K562 (cell line): ENCODE data around the gene BEND6. TPM values are rescaled to one million over a fixed set of nuclear protein-coding genes. Genes with fewer than 3 reads are reported as not detected.

ENCODE experiments used
- ATAC-seq: fragments of 200-7000 bp; cut with Tn5 transposase; 3 replicates; pipeline ENCODE4 v1.9.1; 2020; ENCODE audit warnings: moderate library complexity
- BruUV-seq: library from RNA; stranded (reverse); fragments of 400-500 nt; replicated peaks from 2 replicates; lab custom pipeline; 2021; lab: Mats Ljungman, UMichigan
- CTCF ChIA-PET: fragments of 300-600 bp; formaldehyde crosslinking; extraction: SDS; loops from one replicate; lab custom pipeline; 2021; ENCODE audit warnings: low intra/inter-chr PET ratio; lab: Yijun Ruan, JAX
- POLR2A ChIA-PET: fragments of 300-600, 350-650 bp; sonication (Branson Sonifier 250); formaldehyde crosslinking; extraction: SDS; loops from one replicate; lab custom pipeline; 2021; ENCODE audit warnings: antibody characterized with exemption, inconsistent platforms; lab: Yijun Ruan, JAX
- DNase-seq, 4 experiments: peaks; one replicate each; pipeline versions ENCODE4 v3.0.0 to v3.0.0-alpha.2; 2011 to 2018; ENCODE audit warnings: low spot score in 3 of 4, mixed read lengths in 3 of 4; ENCODE audit errors: extremely low read depth in 1 of 4
- FAIRE-seq: peaks from 2 replicates; lab custom pipeline; 2011; peaks lifted over from hg19 to GRCh38; lab: Jason Lieb, UNC
- H2AFZ ChIP-seq: 2 replicates; pipeline ENCODE4 v1.6.0; 2011; ENCODE audit warnings: low read depth, low read length, control low read depth, inconsistent platforms
- H3K27ac ChIP-seq: fragments of 200-600 bp; 3 replicates; pipeline ENCODE4 v1.8.0; 2011; ENCODE audit warnings: low read depth, mild to moderate bottlenecking, control low read depth, inconsistent platforms, low read length, moderate library complexity, mixed read lengths; ENCODE audit errors: extremely low read depth
- H3K27me3 ChIP-seq, 2 experiments: fragments of 300-600 bp in 1 of 2; 2 replicates in 1 of 2; 3 replicates in 1 of 2; pipeline versions ENCODE4 v1.6.0 to v1.8.0; 2011; ENCODE audit warnings: inconsistent platforms in 2 of 2, low read length in 2 of 2, mild to moderate bottlenecking in 1 of 2, mixed read lengths in 1 of 2, moderate library complexity in 1 of 2; ENCODE audit not compliant: control insufficient read depth in 2 of 2, insufficient read depth in 2 of 2
- H3K36me3 ChIP-seq: fragments of 300-600 bp; 3 replicates; pipeline ENCODE4 v1.8.0; 2011; ENCODE audit warnings: mild to moderate bottlenecking, low read length, inconsistent platforms; ENCODE audit not compliant: control insufficient read depth, insufficient read depth
- H3K4me1 ChIP-seq, 2 experiments: fragments of 200-600 bp in 1 of 2; replicated peaks in 1 of 2; 2 replicates in 1 of 2; 3 replicates in 1 of 2; pipeline versions ENCODE4 v1.5.1 to v1.8.0; 2011; ENCODE audit warnings: inconsistent platforms in 2 of 2, low read length in 2 of 2, mild to moderate bottlenecking in 1 of 2, mixed read lengths in 1 of 2, moderate library complexity in 1 of 2; ENCODE audit not compliant: control insufficient read depth in 2 of 2, insufficient read depth in 2 of 2
- H3K4me2 ChIP-seq: 2 replicates; pipeline ENCODE4 v1.6.1; 2011; ENCODE audit warnings: low read length, control low read depth, inconsistent platforms, mixed read lengths; ENCODE audit not compliant: insufficient read depth
- H3K4me3 ChIP-seq: fragments of 200-600 bp; sonication (generic), shearing (Covaris generic); 2 replicates; pipeline ENCODE4 v1.5.1; 2016; ENCODE audit warnings: control low read depth, inconsistent platforms
- H3K79me2 ChIP-seq: fragments of 200-600 bp; 3 replicates; pipeline ENCODE4 v1.8.0; 2011; ENCODE audit warnings: low read length, inconsistent platforms; ENCODE audit not compliant: control insufficient read depth, insufficient read depth
- H3K9ac ChIP-seq, 2 experiments: 2 replicates each; pipeline versions ENCODE4 v1.6.0 to v1.6.1; 2011; ENCODE audit warnings: low read depth in 2 of 2, low read length in 2 of 2, control low read depth in 1 of 2, inconsistent platforms in 1 of 2, mild to moderate bottlenecking in 1 of 2, mixed read lengths in 1 of 2; ENCODE audit not compliant: insufficient read depth in 1 of 2
- H3K9me1 ChIP-seq: one replicate; pipeline ENCODE4 v1.6.0; 2011; ENCODE audit warnings: inconsistent platforms, mild to moderate bottlenecking, low read length, moderate library complexity; ENCODE audit not compliant: control insufficient read depth, insufficient read depth
- H3K9me3 ChIP-seq: replicated peaks from 2 replicates; pipeline ENCODE4 v1.5.1; 2011; ENCODE audit warnings: low read depth, low read length, inconsistent platforms; ENCODE audit not compliant: control insufficient read depth, insufficient read depth
- H4K20me1 ChIP-seq: replicated peaks from 2 replicates; pipeline ENCODE4 v1.6.1; 2011; ENCODE audit warnings: low read length, inconsistent platforms, mixed read lengths; ENCODE audit not compliant: control insufficient read depth, insufficient read depth
- ATF1 ChIP-seq, 2 experiments: fragments of 450-650 bp in 1 of 2; IDR thresholded peaks; 2 replicates each; pipeline ENCODE4 v1.6.1; 2016; ENCODE audit warnings: missing compliant biosample characterization in 1 of 2, missing genetic modification characterization in 1 of 2
- DEAF1 ChIP-seq: fragments of 450-650 bp; formaldehyde crosslinking; IDR thresholded peaks from 2 replicates; pipeline ENCODE4 v1.4.0; 2020; ENCODE audit warnings: mild to moderate bottlenecking, moderate library complexity
- ETV6 ChIP-seq, 3 experiments: fragments of 150-350 bp in 1 of 3; sonication (generic) in 1 of 3; formaldehyde crosslinking in 1 of 3; IDR thresholded peaks; 2 replicates each; pipeline versions ENCODE4 v1.6.1 to v1.8.0; 2014 to 2022; ENCODE audit warnings: borderline replicate concordance in 2 of 3, low read depth in 2 of 3, antibody characterized with exemption in 1 of 3, low read length in 1 of 3, mild to moderate bottlenecking in 1 of 3, missing genetic modification reagents in 1 of 3
- MAZ ChIP-seq, 2 experiments: fragments of 450-650 bp in 1 of 2; sonication (generic) in 1 of 2; formaldehyde crosslinking; IDR thresholded peaks in 1 of 2; conservative IDR thresholded peaks in 1 of 2; 2 replicates each; pipeline versions ENCODE4 v1.4.0 to v1.5.0; 2020; ENCODE audit warnings: mild to moderate bottlenecking in 1 of 2, missing genetic modification reagents in 1 of 2
- NEUROD1 ChIP-seq: fragments of 150-350 bp; IDR thresholded peaks from 2 replicates; pipeline ENCODE4 v1.6.1; 2014; ENCODE audit warnings: borderline replicate concordance, low read length, low read depth; ENCODE audit not compliant: partially characterized antibody
- NFIX ChIP-seq: fragments of 250-450 bp; sonication (Bioruptor Pico); IDR thresholded peaks from 2 replicates; pipeline ENCODE4 v1.4.0; 2020; ENCODE audit warnings: low read depth, mild to moderate bottlenecking, moderate library complexity
- SMARCB1 ChIP-seq: IDR thresholded peaks from 2 replicates; pipeline ENCODE4 v1.6.1; 2011; ENCODE audit warnings: improper control_type of control experiment, low read depth; ENCODE audit not compliant: insufficient read length
- SRSF3 ChIP-seq: fragments of 200-400 bp; formaldehyde crosslinking; IDR thresholded peaks from 2 replicates; pipeline ENCODE4 v1.6.1; 2016; ENCODE audit warnings: mild to moderate bottlenecking, low read length, moderate library complexity; ENCODE audit not compliant: insufficient read depth
- ZKSCAN8 ChIP-seq: fragments of 200-800 bp; sonication (Bioruptor generic); IDR thresholded peaks from 2 replicates; pipeline ENCODE4 v1.6.1; 2016; ENCODE audit warnings: missing genetic modification characterization, missing compliant biosample characterization
- ZNF354B ChIP-seq: fragments of 250-450 bp; sonication (Bioruptor Pico); IDR thresholded peaks from 2 replicates; pipeline ENCODE4 v1.4.0; 2020
- ZNF436 ChIP-seq: fragments of 250-450, 450-650 bp; sonication (Bioruptor Pico); formaldehyde crosslinking; IDR thresholded peaks from 2 replicates; pipeline ENCODE4 v1.7.0; 2020; ENCODE audit warnings: mild to moderate bottlenecking
- ZNF699 ChIP-seq: fragments of 250-450 bp; sonication (Bioruptor Pico); IDR thresholded peaks from 2 replicates; pipeline ENCODE4 v1.8.0; 2021; ENCODE audit warnings: mild to moderate bottlenecking, moderate library complexity; ENCODE audit not compliant: insufficient replicate concordance
- WGBS: fragments of 100-300 bp; shearing (Covaris generic); methylation state at CpG from one replicate; pipeline ENCODE4 v1.1.6; 2016; ENCODE audit warnings: low coverage, mixed read lengths; ENCODE audit not compliant: insufficient coverage; ENCODE audit errors: missing lambda C conversion rate; 5-methylcytosine and 5-hydroxymethylcytosine counted together
- in situ Hi-C: fragments of 300-500 bp; cut with MboI; formaldehyde crosslinking; loops from 4 replicates; pipeline ENCODE4 v1.15.0; 2018; ENCODE audit warnings: inconsistent platforms, mixed read lengths
- intact Hi-C: fragments of 100-400 bp; cut with micrococcal nuclease; formaldehyde crosslinking; loops from 2 replicates; pipeline ENCODE4 v1.14.2; 2022
- polyA plus RNA-seq, 8 experiments: library from polyadenylated mRNA; depleted of rRNA in 4 of 8; stranded (reverse) in 5 of 8; unstranded in 3 of 8; fragments of >200 nt; fragmentation: Nextera tagmentation in 2 of 8; fragmentation: Illumina TruSeq in 1 of 8; extraction: Ambion mirVana in 2 of 8; extraction: Trizol in 1 of 8; gene quantifications; 2 replicates each; pipeline versions ENCODE4 v1.2.1 to v1.2.3, GENCODE V29; 2011 to 2014; ENCODE audit warnings: inconsistent platforms in 1 of 8, missing spikeins in 1 of 8
- total RNA-seq, 7 experiments: library from RNA; depleted of rRNA in 6 of 7; stranded (reverse); fragments of >200 nt in 6 of 7; fragmentation: Illumina TruSeq in 2 of 7; extraction: Trizol in 2 of 7; gene quantifications; 2 replicates each; pipeline versions ENCODE4 v1.2.1 to v1.2.3, GENCODE V29; 2011 to 2021; ENCODE audit warnings: low replicate concordance in 1 of 7

Gene BEND6
- total and polyA plus RNA-seq, 9 of the 15 experiments (the other 6 are each of a cell fraction or from before 2014, with no cell fraction given) = 0.37 to 4.0 (median 1.1) TPM

GRCh38 chr6:57002197-57002596 is 47.3 kb downstream of the BEND6 start:
- H3K9me1 ChIP-seq = no peaks in the 10 kb centered on the region
- no peak overlapping the region for H3K9ac ChIP-seq
- H3K4me1 ChIP-seq = no peaks in the 10 kb centered on the region
- 0 out of 5 replicates have a peak, but pooled peaks cover 0 to 4% of the 10 kb centered on the region in 2 experiments for H3K27me3 ChIP-seq
- H3K9me3 ChIP-seq = no peaks in the 10 kb centered on the region
- DNase-seq (no peak), FAIRE-seq (no peak), ATAC-seq (no peak)
- H2AFZ ChIP-seq = no peak overlapping the region
- H3K36me3 ChIP-seq = no peaks in the 10 kb centered on the region
- H3K27ac ChIP-seq = no peak overlapping the region
- H4K20me1 ChIP-seq = no peaks in the 10 kb centered on the region
- H3K79me2 ChIP-seq = no peaks in the 10 kb centered on the region
- ChIA-PET POLR2A (no interaction called here), CTCF (no interaction called here)
- H3K4me2 ChIP-seq = no peak overlapping the region
- in situ Hi-C loops (no loop called here), intact Hi-C loops (no loop called here)
- no peak overlapping the region for H3K4me3 ChIP-seq
- no TSS peak for BruUV-seq
- no peak for TF ChIP-seq NEUROD1
- no peak for TF ChIP-seq ZNF699 (CRISPR knock-in tag)
- no peak for TF ChIP-seq ZNF354B (CRISPR knock-in tag)

GRCh38 chr6:57004292-57004691 is 49.4 kb downstream of the BEND6 start:
- CTCF ChIA-PET = no interaction called here
- Histone ChIP-seq H3K9me3 (no peaks in the 10 kb centered on the region), H3K4me1 (no peaks in the 10 kb centered on the region; a peak in 1 of 5 replicates), H2AFZ (no peak overlapping the region), H3K79me2 (no peaks in the 10 kb centered on the region), H3K4me2 (no peak overlapping the region), H4K20me1 (no peaks in the 10 kb centered on the region), H3K9ac (no peak overlapping the region), H3K36me3 (no peaks in the 10 kb centered on the region), H3K27me3 (no peaks in the 10 kb centered on the region), H3K4me3 (no peak overlapping the region), H3K27ac (no peak overlapping the region), H3K9me1 (no peaks in the 10 kb centered on the region)
- in situ Hi-C loops = no loop called here
- DNase-seq (no peak), ATAC-seq (no peak), FAIRE-seq (no peak)
- no TSS peak for BruUV-seq
- WGBS = 62% methylated on average over 13 of the region's 14 CpGs
- intact Hi-C loops = no loop called here
- POLR2A ChIA-PET = interaction anchor here (1.0 kb wide), 1 partner anchor 292 kb away, joined by 3 read pairs; no protein-coding TSS in a partner anchor
- no peak for TF ChIP-seq NFIX (CRISPR knock-in tag)
- TF ChIP-seq SRSF3 = no peak
- TF ChIP-seq SMARCB1 = no peak
- no peak for TF ChIP-seq ZNF436 (CRISPR knock-in tag)
- TF ChIP-seq ETV6 (IDR thresholded peaks at IDR 0.05; ENCODE audit: borderline replicate concordance in 1 of 2, low read depth in 2 of 2, low read length in 1 of 2) = no peak
- no peak for TF ChIP-seq ETV6 (CRISPR knock-in tag; IDR thresholded peaks at IDR 0.05; ENCODE audit: borderline replicate concordance)
- no peak for TF ChIP-seq MAZ (CRISPR knock-in tag; conservative IDR thresholded peaks at IDR 0.05 in 1 of 2, IDR thresholded peaks at IDR 0.05 in 1 of 2)
- no peak for TF ChIP-seq ZKSCAN8 (CRISPR knock-in tag)
- TF ChIP-seq ATF1 (CRISPR knock-in tag; IDR thresholded peaks at IDR 0.05) = no peak
- no peak for TF ChIP-seq ATF1 (tag; IDR thresholded peaks at IDR 0.05)
- TF ChIP-seq DEAF1 (CRISPR knock-in tag) = no peak
